ENCODE results near the gene FILIP1L.

Gene FILIP1L

GRCh38 chr3:99837715-99838114 lies 276.6 kb downstream of the FILIP1L start:
- DNase-seq (ENCODE audit: extremely low read depth, low read depth), result no peak
- no peak for TF ChIP-seq CTCF (IDR thresholded peaks at IDR 0.05; ENCODE audit: low read depth, low read length)

DNA sequence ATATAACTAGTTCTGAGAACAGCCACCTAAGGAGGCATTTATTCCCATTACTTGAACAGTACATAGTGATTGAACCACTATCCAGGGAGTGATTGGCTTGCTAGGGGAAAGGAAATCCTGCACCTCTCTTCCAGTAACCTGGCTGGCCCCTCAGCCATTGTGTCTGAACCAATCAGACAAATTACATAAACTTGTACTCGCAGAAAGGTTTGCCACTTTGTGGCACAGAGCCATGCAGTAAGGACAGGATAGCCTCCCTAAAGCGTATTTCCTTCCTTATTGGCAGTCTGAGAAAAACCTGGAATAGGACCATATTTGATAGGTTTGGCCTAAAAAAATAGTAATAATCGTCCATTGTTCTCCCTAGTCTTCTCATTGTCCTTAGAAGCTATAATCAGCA lies 277.6 kb downstream of the FILIP1L start:
- DNase-seq (ENCODE audit: extremely low read depth, low read depth), result no peak
- TF ChIP-seq CTCF (IDR thresholded peaks at IDR 0.05; ENCODE audit: low read depth, low read length), result no peak

DNA sequence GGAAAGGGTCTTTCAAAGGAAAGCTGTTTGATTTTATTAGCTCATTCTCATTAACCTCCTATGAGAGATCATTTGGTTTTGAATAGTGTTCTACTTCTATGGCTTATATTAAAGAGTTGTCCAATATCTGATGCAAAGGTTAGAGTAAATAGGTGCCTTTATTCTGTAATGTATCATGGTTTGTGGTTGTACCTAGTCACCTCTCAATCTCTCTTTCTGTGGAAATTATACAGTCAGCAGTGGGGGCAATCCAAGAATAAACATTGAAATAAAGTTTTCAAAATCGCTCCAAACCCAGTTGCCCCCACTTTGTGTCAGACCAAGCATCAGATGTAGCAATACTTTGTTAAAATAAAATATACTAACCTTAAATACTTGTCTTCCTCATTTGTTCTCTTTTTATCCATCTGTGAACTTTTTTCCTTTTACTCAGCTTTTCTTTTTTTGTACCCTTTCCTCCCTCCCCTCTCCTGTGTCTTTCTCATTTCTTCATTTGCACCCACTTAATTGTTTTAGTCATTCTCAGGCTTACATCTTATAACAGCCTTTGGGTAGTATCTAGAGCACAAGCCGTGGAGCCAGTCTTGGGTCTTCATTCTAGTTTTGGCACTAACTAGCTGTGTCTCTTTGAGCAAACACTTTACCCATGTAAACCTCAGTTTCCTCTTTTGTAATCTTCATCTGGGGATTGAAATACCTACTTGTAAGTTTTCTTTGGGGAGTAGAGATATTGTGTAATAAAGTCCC lies 279.9 kb downstream of the FILIP1L start:
- TF ChIP-seq CTCF (IDR thresholded peaks at IDR 0.05; ENCODE audit: low read depth, low read length), result no peak
- no peak for DNase-seq (ENCODE audit: extremely low read depth, low read depth)

DNA sequence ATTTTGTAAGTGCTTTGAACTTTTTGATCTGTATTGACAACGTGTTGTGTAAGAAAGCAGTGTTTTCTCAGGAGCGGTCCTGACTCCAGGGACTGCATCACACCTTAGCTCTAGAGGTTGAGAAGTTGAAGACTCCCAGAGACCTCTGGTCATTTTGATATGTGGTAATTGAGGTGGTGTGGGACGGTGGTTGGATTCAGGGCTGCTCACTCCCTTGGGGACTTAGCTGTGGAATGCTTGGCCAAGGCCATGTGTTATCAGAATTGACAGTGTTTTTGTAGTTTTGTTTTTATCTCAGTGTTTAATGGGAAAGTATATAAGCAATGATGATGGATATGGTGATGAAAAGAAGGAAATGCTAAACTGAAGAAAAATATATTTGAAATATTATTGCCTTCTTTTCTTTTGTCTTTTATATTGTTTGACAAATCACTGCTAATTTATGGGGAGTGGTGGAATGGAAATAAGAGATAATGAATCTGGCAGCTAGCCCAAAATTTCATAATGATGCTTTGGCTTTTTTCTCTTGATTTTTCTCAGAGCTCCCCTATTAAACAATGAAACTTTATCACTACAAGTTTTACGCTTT lies 280.6 kb downstream of the FILIP1L start:
- no peak for DNase-seq (ENCODE audit: extremely low read depth, low read depth)
- no peak for TF ChIP-seq CTCF (IDR thresholded peaks at IDR 0.05; ENCODE audit: low read depth, low read length)

GRCh38 chr3:99829844-99830243 lies 284.5 kb downstream of the FILIP1L start:
- DNase-seq (ENCODE audit: extremely low read depth, low read depth), result no peak

GRCh38 chr3:99825004-99825640 lies 289.2 kb downstream of the FILIP1L start:
- no peak for DNase-seq (ENCODE audit: extremely low read depth, low read depth)
- no peak for TF ChIP-seq CTCF (IDR thresholded peaks at IDR 0.05; ENCODE audit: low read depth, low read length)

More at GRCh38 chr3:99829844-99830243, 284.5 kb downstream of the FILIP1L start:
- no peak for TF ChIP-seq CTCF (IDR thresholded peaks at IDR 0.05; ENCODE audit: low read depth, low read length)
